ENCODE measurements around the gene ALKBH3.

GRCh38 chr11:43968719-43969118 is 88.1 kb downstream of the ALKBH3 start:
- no peak for TF ChIP-seq POLR2A (IDR thresholded peaks at IDR 0.05)
- TF ChIP-seq, protein P1, sequence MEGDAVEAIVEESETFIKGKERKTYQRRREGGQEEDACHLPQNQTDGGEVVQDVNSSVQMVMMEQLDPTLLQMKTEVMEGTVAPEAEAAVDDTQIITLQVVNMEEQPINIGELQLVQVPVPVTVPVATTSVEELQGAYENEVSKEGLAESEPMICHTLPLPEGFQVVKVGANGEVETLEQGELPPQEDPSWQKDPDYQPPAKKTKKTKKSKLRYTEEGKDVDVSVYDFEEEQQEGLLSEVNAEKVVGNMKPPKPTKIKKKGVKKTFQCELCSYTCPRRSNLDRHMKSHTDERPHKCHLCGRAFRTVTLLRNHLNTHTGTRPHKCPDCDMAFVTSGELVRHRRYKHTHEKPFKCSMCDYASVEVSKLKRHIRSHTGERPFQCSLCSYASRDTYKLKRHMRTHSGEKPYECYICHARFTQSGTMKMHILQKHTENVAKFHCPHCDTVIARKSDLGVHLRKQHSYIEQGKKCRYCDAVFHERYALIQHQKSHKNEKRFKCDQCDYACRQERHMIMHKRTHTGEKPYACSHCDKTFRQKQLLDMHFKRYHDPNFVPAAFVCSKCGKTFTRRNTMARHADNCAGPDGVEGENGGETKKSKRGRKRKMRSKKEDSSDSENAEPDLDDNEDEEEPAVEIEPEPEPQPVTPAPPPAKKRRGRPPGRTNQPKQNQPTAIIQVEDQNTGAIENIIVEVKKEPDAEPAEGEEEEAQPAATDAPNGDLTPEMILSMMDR (IDR thresholded peaks at IDR 0.05) = no peak
- no peak for TF ChIP-seq EP300 (IDR thresholded peaks at IDR 0.05)
- no peak for TF ChIP-seq POLR2AphosphoS5 (IDR thresholded peaks at IDR 0.05)

Data from upper lobe of left lung (tissue), 4 donors.